ENCODE results near the gene CALM1.

DNA sequence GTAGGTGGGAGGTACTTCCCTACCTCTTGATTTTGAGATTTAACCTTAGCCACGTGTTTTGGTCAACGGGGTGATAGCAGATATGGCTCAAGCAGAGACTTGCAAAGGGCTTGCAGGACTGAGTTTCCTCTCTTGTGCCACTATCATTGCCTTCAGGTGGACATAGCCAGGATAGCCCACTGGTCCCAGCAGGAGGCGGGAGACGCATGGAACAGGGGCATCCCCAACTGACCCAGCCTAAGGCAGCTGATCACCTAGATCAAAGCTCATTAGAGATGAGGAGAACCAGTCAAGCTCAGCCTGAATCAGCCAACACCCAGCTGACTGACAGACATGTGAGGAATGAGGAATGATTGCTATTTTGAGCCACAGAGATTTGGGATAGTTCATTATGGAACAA is 49.6 kb downstream of the CALM1 start:
- no peak for TF ChIP-seq POLR2A (IDR thresholded peaks at IDR 0.05)
- TF ChIP-seq POLR2AphosphoS5 (IDR thresholded peaks at IDR 0.05) = no peak
